Naive thymus-derived CD4-positive, alpha-beta T cell (primary cell): Measurements from ENCODE around the gene KRT6B. TPM values are rescaled to one million over a fixed set of nuclear protein-coding genes. Genes with fewer than 3 reads are reported as not detected.

Experiments
- ATAC-seq: fragments of 150-1000 bp; cut with Tn5 transposase; 2 replicates; pipeline ENCODE4 v1.10.0; 2021; ENCODE audit warnings: mild to moderate bottlenecking, moderate library complexity
- CTCF ChIA-PET: fragments of 350-600 bp; sonication (Branson Sonifier 250); formaldehyde crosslinking; loops from one replicate; lab custom pipeline; 2021; ENCODE audit warnings: antibody characterized with exemption; lab: Charles Lee
- POLR2A ChIA-PET: fragments of 350-600 bp; sonication (Branson Sonifier 250); formaldehyde crosslinking; loops from one replicate; lab custom pipeline; 2021; ENCODE audit warnings: antibody characterized with exemption, inconsistent platforms; lab: Charles Lee
- DNase-seq, 9 donors: peaks; one replicate each; pipeline versions ENCODE4 v3.0.0 to v3.0.0-alpha.2; 2020 to 2022; ENCODE audit warnings: mixed read lengths in 1 of 9
- H3K27ac ChIP-seq: one replicate; pipeline ENCODE4 v1.7.0; 2013; ENCODE audit warnings: mild to moderate bottlenecking, low read depth, low read length, moderate library complexity
- H3K27me3 ChIP-seq, 2 donors: one replicate each; pipeline ENCODE4 v1.7.0; 2013; ENCODE audit warnings: low read length in 2 of 2, mild to moderate bottlenecking in 2 of 2, moderate library complexity in 2 of 2; ENCODE audit not compliant: control insufficient read depth in 2 of 2, insufficient read depth in 2 of 2
- H3K36me3 ChIP-seq, 3 experiments: 1 replicate in 2 of 3; 2 replicates in 1 of 3; pipeline ENCODE4 v1.7.0; 2013; ENCODE audit warnings: low read length in 3 of 3, mild to moderate bottlenecking in 3 of 3, moderate library complexity in 1 of 3; ENCODE audit not compliant: insufficient read depth in 3 of 3, control insufficient read depth in 2 of 3
- H3K4me1 ChIP-seq, 2 donors: one replicate each; pipeline ENCODE4 v1.7.0; 2013; ENCODE audit warnings: low read length in 2 of 2, mild to moderate bottlenecking in 2 of 2, moderate library complexity in 1 of 2; ENCODE audit not compliant: control insufficient read depth in 2 of 2, insufficient read depth in 2 of 2
- H3K4me3 ChIP-seq: 2 replicates; pipeline ENCODE4 v1.7.0; 2013; ENCODE audit warnings: mild to moderate bottlenecking, low read length
- H3K9me3 ChIP-seq, 3 experiments: 1 replicate in 2 of 3; 2 replicates in 1 of 3; pipeline ENCODE4 v1.7.0; 2013; ENCODE audit warnings: low read length in 3 of 3; ENCODE audit not compliant: control insufficient read depth in 2 of 3
- H3K27ac Mint-ChIP-seq, 9 donors: one replicate each; pipeline ENCODE4 v1.8.0; 2020 to 2022; ENCODE audit warnings: mixed read lengths in 9 of 9, mild to moderate bottlenecking in 8 of 9, moderate library complexity in 5 of 9, inconsistent platforms in 2 of 9
- H3K27me3 Mint-ChIP-seq, 5 donors: one replicate each; pipeline ENCODE4 v1.8.0; 2021 to 2022; ENCODE audit warnings: mixed read lengths in 5 of 5, mild to moderate bottlenecking in 1 of 5
- H3K36me3 Mint-ChIP-seq, 5 donors: one replicate each; pipeline ENCODE4 v1.8.0; 2020 to 2022; ENCODE audit warnings: mixed read lengths in 5 of 5, mild to moderate bottlenecking in 3 of 5, inconsistent platforms in 1 of 5
- H3K4me1 Mint-ChIP-seq, 7 donors: one replicate each; pipeline ENCODE4 v1.8.0; 2020 to 2022; ENCODE audit warnings: mixed read lengths in 7 of 7, mild to moderate bottlenecking in 3 of 7, inconsistent platforms in 1 of 7
- H3K4me3 Mint-ChIP-seq, 10 donors: one replicate each; pipeline ENCODE4 v1.8.0; 2020 to 2022; ENCODE audit warnings: mild to moderate bottlenecking in 10 of 10, mixed read lengths in 10 of 10, moderate library complexity in 6 of 10, inconsistent platforms in 2 of 10
- H3K9me3 Mint-ChIP-seq, 11 donors: one replicate each; pipeline ENCODE4 v1.8.0; 2020 to 2022; ENCODE audit warnings: mixed read lengths in 11 of 11, mild to moderate bottlenecking in 4 of 11, inconsistent platforms in 1 of 11, moderate library complexity in 1 of 11
- intact Hi-C, 2 donors: fragments of 100-400 bp; cut with micrococcal nuclease; formaldehyde crosslinking; loops; one replicate each; pipeline ENCODE4 v1.15.1; 2023
- polyA plus RNA-seq, 2 donors: library from polyadenylated mRNA; unstranded; fragments of 300-500 nt; fragmentation: Illumina TruSeq; gene quantifications; one replicate each; pipeline ENCODE4 v1.2.3, GENCODE V29; 2021
- total RNA-seq, 6 experiments: library from RNA in 5 of 6; stranded (reverse) in 5 of 6; gene quantifications; 1 replicate in 5 of 6; 2 replicates in 1 of 6; pipeline ENCODE4 v1.2.3 and lab custom pipeline; 2021 to 2026

The KRT6B gene
- total and polyA plus RNA-seq, 7 experiments from 2014 or later, result not detected

DNA sequence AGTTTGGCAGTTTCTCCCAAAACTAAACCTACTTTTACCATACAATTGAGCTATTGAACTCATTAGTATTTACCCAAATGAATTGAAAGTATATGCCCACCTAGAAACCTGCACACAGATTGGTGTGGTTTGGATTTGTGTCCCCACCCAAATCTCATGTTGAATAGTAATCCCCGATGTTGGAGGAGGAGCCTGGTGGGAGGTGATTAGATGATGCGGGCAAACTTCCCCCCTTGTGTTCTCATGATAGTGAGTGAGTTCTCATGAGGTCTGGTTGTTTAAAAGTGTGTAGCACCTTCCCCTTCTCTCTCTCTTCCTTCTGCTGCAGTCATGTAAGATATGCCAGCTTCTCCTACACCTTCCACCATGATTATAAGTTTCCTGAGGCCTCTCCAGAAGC lies 25.7 kb upstream of the KRT6B start:
- CTCF ChIA-PET, result interaction anchor here (0.9 kb wide), 1 partner anchor 253 kb away, joined by 3 read pairs; no protein-coding TSS in a partner anchor
- no peaks in the 10 kb centered on the region for H3K4me1 Mint-ChIP-seq
- ATAC-seq, result no peak
- no peaks in the 10 kb centered on the region for H3K4me1 ChIP-seq
- no peak overlapping the region for H3K4me3 ChIP-seq
- H3K4me3 Mint-ChIP-seq, result no peak overlapping the region
- H3K27ac ChIP-seq, result no peak overlapping the region
- DNase-seq, result no peak
- POLR2A ChIA-PET, result no interaction called here
- intact Hi-C loops, result no loop called here
- no peaks in the 10 kb centered on the region for H3K36me3 ChIP-seq
- peaks cover 0 to 5% (median 0%) of the 10 kb centered on the region in 11 donors for H3K9me3 Mint-ChIP-seq
- peaks cover 0 to 22% (median 5%) of the 10 kb centered on the region in 5 donors for H3K27me3 Mint-ChIP-seq
- no peak overlapping the region for H3K27ac Mint-ChIP-seq
- H3K36me3 Mint-ChIP-seq, result no peaks in the 10 kb centered on the region
- no peaks in the 10 kb centered on the region for H3K9me3 ChIP-seq
- no peaks in the 10 kb centered on the region for H3K27me3 ChIP-seq

DNA sequence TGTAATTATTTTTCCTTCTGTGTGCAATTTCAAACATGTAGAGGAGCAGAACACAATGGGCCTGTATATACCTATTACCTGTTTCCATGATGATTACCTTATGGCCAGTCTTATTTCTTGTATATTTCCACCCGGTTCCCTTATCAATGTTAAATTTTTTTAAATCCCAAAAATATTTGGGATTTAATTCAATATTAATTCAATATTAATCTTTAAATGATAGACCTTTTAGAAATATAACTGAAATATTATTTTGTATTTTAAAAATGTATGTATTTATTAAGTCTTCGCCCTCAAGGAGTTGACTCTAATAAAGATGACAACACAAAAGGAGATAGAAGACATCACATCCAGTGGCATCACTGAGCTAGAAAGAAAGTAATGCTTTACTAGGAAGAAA lies 22.3 kb upstream of the KRT6B start:
- ChIA-PET CTCF (no interaction called here), POLR2A (no interaction called here)
- Mint-ChIP-seq H3K36me3 (no peaks in the 10 kb centered on the region), H3K4me1 (no peaks in the 10 kb centered on the region), H3K9me3 (peaks cover 0 to 4% (median 0%) of the 10 kb centered on the region in 11 donors), H3K27me3 (peaks cover 0 to 10% (median 9%) of the 10 kb centered on the region in 5 donors), H3K27ac (no peak overlapping the region), H3K4me3 (no peak overlapping the region)
- Histone ChIP-seq H3K27ac (no peak overlapping the region), H3K27me3 (no peaks in the 10 kb centered on the region), H3K4me3 (no peak overlapping the region), H3K36me3 (no peaks in the 10 kb centered on the region), H3K9me3 (no peaks in the 10 kb centered on the region), H3K4me1 (no peaks in the 10 kb centered on the region)
- no peak for DNase-seq
- ATAC-seq, result no peak
- intact Hi-C loops, result no loop called here

DNA sequence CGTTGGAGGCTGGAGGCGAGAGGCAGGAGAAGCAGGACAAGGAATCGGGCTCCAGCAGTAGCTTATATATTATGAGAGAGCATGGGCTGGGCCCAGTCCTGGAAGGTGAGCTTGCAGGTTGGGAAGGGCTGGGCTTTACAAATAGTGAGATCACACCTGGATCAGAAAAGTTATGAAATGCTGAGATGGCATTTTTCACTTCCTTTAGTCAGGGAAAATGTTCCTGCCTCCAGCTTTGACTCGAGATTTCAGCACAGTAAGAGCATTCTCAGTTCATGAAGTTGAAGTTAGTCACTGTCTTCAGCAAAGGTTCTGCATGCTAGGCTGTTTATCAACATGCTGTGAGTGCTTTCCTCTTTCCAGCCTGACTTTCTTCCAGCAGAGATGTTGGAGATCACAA lies 21.8 kb upstream of the KRT6B start, which contains the start of gene KRT6C:
Gene KRT6C (minus strand): TSS at position 38 of the 400 bp plus-strand sequence. CDS start 68 bp downstream, outside the sequence.
- no peaks in the 10 kb centered on the region for H3K4me1 Mint-ChIP-seq
- no peaks in the 10 kb centered on the region for H3K4me1 ChIP-seq
- no peaks in the 10 kb centered on the region for H3K9me3 ChIP-seq
- peaks cover 0 to 4% (median 0%) of the 10 kb centered on the region in 11 donors for H3K9me3 Mint-ChIP-seq
- H3K27ac ChIP-seq, result no peak within 1 kb of the TSS
- H3K27me3 Mint-ChIP-seq, result peaks cover 2 to 10% (median 9%) of the 10 kb centered on the region in 5 donors
- no peak within 1 kb of the TSS for H3K4me3 Mint-ChIP-seq
- CTCF ChIA-PET, result no interaction called here
- H3K4me3 ChIP-seq, result no peak within 1 kb of the TSS
- no peaks in the 10 kb centered on the region for H3K36me3 Mint-ChIP-seq
- H3K27ac Mint-ChIP-seq, result no peak within 1 kb of the TSS
- POLR2A ChIA-PET, result no interaction called here
- no peak for ATAC-seq
- H3K36me3 ChIP-seq, result no peaks in the 10 kb centered on the region
- DNase-seq, result no peak
- intact Hi-C loops, result no loop called here
- no peaks in the 10 kb centered on the region for H3K27me3 ChIP-seq

DNA sequence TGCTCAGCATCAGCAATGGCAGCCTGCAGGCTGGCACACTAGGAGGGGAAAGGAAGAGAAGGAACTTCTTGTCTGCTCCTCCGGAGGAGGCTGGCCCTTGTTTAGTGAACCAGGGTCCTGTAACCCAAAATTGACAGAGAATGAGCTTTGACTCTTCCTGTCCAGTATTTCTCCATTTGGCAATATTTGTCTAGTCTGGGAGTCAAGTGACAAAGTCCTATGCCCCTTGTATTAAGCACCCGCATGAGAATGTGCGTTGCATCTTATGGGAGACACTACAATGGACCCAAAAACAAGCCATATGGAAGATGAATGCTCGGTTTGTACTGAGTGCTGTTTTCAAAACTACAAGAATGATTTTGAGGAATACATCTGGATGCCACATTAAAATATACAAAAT lies 17.9 kb upstream of the KRT6B start:
- Mint-ChIP-seq H3K4me1 (no peaks in the 10 kb centered on the region), H3K36me3 (no peaks in the 10 kb centered on the region), H3K27ac (no peak overlapping the region), H3K4me3 (no peak overlapping the region), H3K9me3 (no peaks in the 10 kb centered on the region), H3K27me3 (peaks cover 11 to 22% (median 14%) of the 10 kb centered on the region in 5 donors)
- DNase-seq (no peak), ATAC-seq (no peak)
- Histone ChIP-seq H3K4me1 (no peaks in the 10 kb centered on the region), H3K27ac (no peak overlapping the region), H3K4me3 (no peak overlapping the region), H3K27me3 (no peaks in the 10 kb centered on the region), H3K9me3 (no peaks in the 10 kb centered on the region), H3K36me3 (no peaks in the 10 kb centered on the region)
- intact Hi-C loops, result no loop called here
- CTCF ChIA-PET, result no interaction called here
- POLR2A ChIA-PET, result no interaction called here

DNA sequence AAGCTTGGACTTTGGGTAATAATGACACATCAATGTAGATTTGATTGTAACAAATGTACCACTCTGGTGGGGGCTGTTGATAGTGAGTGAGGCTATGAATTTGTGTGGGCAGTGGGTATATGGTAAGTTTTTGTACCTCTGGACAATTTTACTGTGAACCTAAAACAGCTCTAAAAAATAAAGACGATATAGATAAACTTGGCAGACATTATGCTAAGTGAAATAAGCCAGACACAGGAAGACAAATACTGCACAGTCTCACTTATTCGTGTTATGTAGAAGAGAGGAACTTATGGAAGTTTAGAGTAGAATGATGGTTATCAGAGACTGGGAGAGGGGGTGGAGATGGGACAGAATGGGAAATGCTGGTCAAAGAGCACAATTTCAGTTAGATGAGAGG lies 13.0 kb upstream of the KRT6B start:
- ChIA-PET CTCF (no interaction called here), POLR2A (no interaction called here)
- H3K9me3 ChIP-seq, result no peaks in the 10 kb centered on the region
- intact Hi-C loops, result no loop called here
- Mint-ChIP-seq H3K9me3 (no peaks in the 10 kb centered on the region), H3K36me3 (no peaks in the 10 kb centered on the region), H3K4me1 (no peaks in the 10 kb centered on the region), H3K4me3 (no peak overlapping the region), H3K27me3 (peaks cover 13 to 40% (median 22%) of the 10 kb centered on the region in 5 donors), H3K27ac (no peak overlapping the region)
- no peak for ATAC-seq
- H3K27ac ChIP-seq, result no peak overlapping the region
- DNase-seq, result no peak
- H3K36me3 ChIP-seq, result no peaks in the 10 kb centered on the region
- H3K27me3 ChIP-seq, result no peaks in the 10 kb centered on the region
- H3K4me1 ChIP-seq, result no peaks in the 10 kb centered on the region
- no peak overlapping the region for H3K4me3 ChIP-seq

DNA sequence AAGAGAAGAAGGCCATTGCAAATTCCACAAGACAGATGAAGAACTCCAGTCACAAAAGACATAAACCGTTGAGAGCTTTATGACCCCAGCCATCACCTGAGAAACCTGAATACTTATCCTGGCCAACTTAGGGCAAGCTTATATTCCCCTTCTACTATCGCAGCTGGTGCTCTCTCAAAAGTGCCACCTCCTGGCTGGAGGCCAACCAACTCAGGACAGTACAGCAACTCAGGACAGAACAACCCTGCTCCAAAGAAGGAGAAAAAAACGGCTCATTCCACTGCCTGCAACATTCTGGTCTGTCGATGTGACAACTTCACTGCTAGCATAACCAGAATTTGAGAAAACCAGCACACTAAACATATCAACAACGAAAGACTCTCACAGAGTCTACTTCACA lies 9.7 kb upstream of the KRT6B start:
- Histone ChIP-seq H3K4me3 (no peak overlapping the region), H3K4me1 (no peaks in the 10 kb centered on the region), H3K9me3 (no peaks in the 10 kb centered on the region), H3K36me3 (no peaks in the 10 kb centered on the region), H3K27me3 (no peaks in the 10 kb centered on the region), H3K27ac (no peak overlapping the region)
- Mint-ChIP-seq H3K27me3 (peaks cover 8 to 54% (median 15%) of the 10 kb centered on the region in 5 donors), H3K9me3 (no peaks in the 10 kb centered on the region), H3K4me3 (no peak overlapping the region), H3K36me3 (no peaks in the 10 kb centered on the region), H3K27ac (no peak overlapping the region), H3K4me1 (no peaks in the 10 kb centered on the region)
- ATAC-seq (no peak), DNase-seq (no peak)
- CTCF ChIA-PET, result no interaction called here
- POLR2A ChIA-PET, result no interaction called here
- intact Hi-C loops, result no loop called here

DNA sequence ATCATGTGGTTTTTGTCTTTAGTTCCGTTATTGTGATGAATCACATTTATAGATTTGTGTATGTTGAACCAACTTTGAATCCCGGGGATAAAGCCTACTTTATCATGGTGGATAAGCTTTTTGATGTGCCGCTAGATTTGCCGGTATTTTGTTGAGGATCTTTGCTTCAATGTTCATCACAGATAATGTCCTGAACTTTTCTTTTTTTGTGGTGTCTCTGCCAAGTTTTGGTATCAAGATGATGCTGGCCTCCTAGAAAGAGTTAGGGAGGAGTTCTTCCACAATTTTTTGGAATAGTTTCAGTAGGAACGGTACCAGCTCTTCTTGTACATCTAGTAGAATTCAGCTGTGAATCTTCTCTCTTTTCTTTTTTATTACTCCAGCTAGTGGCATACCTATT lies 6.9 kb upstream of the KRT6B start:
- CTCF ChIA-PET, result no interaction called here
- Mint-ChIP-seq H3K9me3 (no peaks in the 10 kb centered on the region), H3K27ac (no peak overlapping the region), H3K4me1 (peaks cover 0 to 8% (median 0%) of the 10 kb centered on the region in 7 donors), H3K4me3 (no peak overlapping the region), H3K36me3 (no peaks in the 10 kb centered on the region), H3K27me3 (peaks cover 8 to 49% (median 15%) of the 10 kb centered on the region in 5 donors)
- H3K36me3 ChIP-seq, result no peaks in the 10 kb centered on the region
- H3K4me1 ChIP-seq, result no peaks in the 10 kb centered on the region
- no peaks in the 10 kb centered on the region for H3K9me3 ChIP-seq
- POLR2A ChIA-PET, result no interaction called here
- no peaks in the 10 kb centered on the region for H3K27me3 ChIP-seq
- no peak overlapping the region for H3K4me3 ChIP-seq
- intact Hi-C loops, result no loop called here
- ATAC-seq (no peak), DNase-seq (no peak)
- no peak overlapping the region for H3K27ac ChIP-seq
